AG09319 (cell line): ENCODE measurements around the gene MACO1.

Source experiments
- DNase-seq: peaks from one replicate; pipeline ENCODE4 v3.0.0-alpha.2; 2010; ENCODE audit warnings: low read depth; ENCODE audit errors: extremely low read depth
- CTCF ChIP-seq: IDR thresholded peaks from 2 replicates; pipeline ENCODE4 v1.5.1; 2011; ENCODE audit warnings: low read depth, mild to moderate bottlenecking, inconsistent platforms, low read length, moderate library complexity

Gene MACO1

GRCh38 chr1:25544243-25544764 lies 113.6 kb downstream of the MACO1 start:
- no peak for DNase-seq
- no peak for TF ChIP-seq CTCF

- TF ChIP-seq CTCF, result no peak
Measured at GRCh38 chr1:25544819-25545218, 114.1 kb downstream of the MACO1 start.

GRCh38 chr1:25545767-25546166 lies 115.1 kb downstream of the MACO1 start:
- no peak for DNase-seq
- no peak for TF ChIP-seq CTCF

More at GRCh38 chr1:25544819-25545218, 114.1 kb downstream of the MACO1 start:
- DNase-seq, result no peak

- no peak for TF ChIP-seq CTCF
- no peak for DNase-seq
Measured at GRCh38 chr1:25546193-25546592, 115.5 kb downstream of the MACO1 start.

- no peak for TF ChIP-seq CTCF
- DNase-seq, result no peak
Measured at GRCh38 chr1:25548601-25549000, 117.9 kb downstream of the MACO1 start.

GRCh38 chr1:25549273-25550154 lies 118.8 kb downstream of the MACO1 start:
- no peak for TF ChIP-seq CTCF
- DNase-seq, result no peak
